H9 (cell line): ENCODE measurements around the gene ABCA1. TPM values are rescaled to one million over a fixed set of nuclear protein-coding genes. Genes with fewer than 3 reads are reported as not detected.

Experiments
- DNase-seq: peaks from one replicate; pipeline ENCODE4 v3.0.0-alpha.2; 2017
- H2AFZ ChIP-seq: one replicate; pipeline ENCODE4 v1.6.1; 2013; ENCODE audit warnings: mild to moderate bottlenecking, low read length, control low read depth, moderate library complexity
- H2AK5ac ChIP-seq: 2 replicates; pipeline ENCODE4 v1.6.1; 2013; ENCODE audit warnings: low read length, control low read depth, mixed read lengths; ENCODE audit not compliant: insufficient read length
- H2BK120ac ChIP-seq: one replicate; pipeline ENCODE4 v1.6.1; 2013; ENCODE audit warnings: low read depth, mild to moderate bottlenecking, low read length, control low read depth, inconsistent platforms; ENCODE audit not compliant: poor library complexity, severe bottlenecking
- H2BK12ac ChIP-seq: 2 replicates; pipeline ENCODE4 v1.6.1; 2013; ENCODE audit warnings: low read length, control low read depth, mixed read lengths, low read depth; ENCODE audit not compliant: insufficient read length
- H2BK15ac ChIP-seq: 2 replicates; pipeline ENCODE4 v1.6.1; 2013; ENCODE audit warnings: low read depth, low read length, control low read depth
- H2BK20ac ChIP-seq: one replicate; pipeline ENCODE4 v1.6.1; 2013; ENCODE audit warnings: low read depth, mild to moderate bottlenecking, low read length, control low read depth, inconsistent platforms; ENCODE audit not compliant: poor library complexity, severe bottlenecking
- H2BK5ac ChIP-seq: 2 replicates; pipeline ENCODE4 v1.6.1; 2013; ENCODE audit warnings: low read length, control low read depth, mixed read lengths; ENCODE audit not compliant: insufficient read length
- H3K14ac ChIP-seq: 2 replicates; pipeline ENCODE4 v1.6.1; 2013; ENCODE audit warnings: low read length, control low read depth; ENCODE audit not compliant: insufficient read depth
- H3K18ac ChIP-seq: 2 replicates; pipeline ENCODE4 v1.6.1; 2013; ENCODE audit warnings: low read depth, mild to moderate bottlenecking, mixed read lengths, low read length, control low read depth; ENCODE audit not compliant: insufficient read length
- H3K23ac ChIP-seq: 2 replicates; pipeline ENCODE4 v1.6.1; 2013; ENCODE audit warnings: low read length, control low read depth, mixed read lengths, low read depth; ENCODE audit not compliant: insufficient read length
- H3K23me2 ChIP-seq: 2 replicates; pipeline ENCODE4 v1.6.1; 2013; ENCODE audit warnings: low read depth, mild to moderate bottlenecking, mixed read lengths, low read length, control low read depth; ENCODE audit not compliant: insufficient read length, poor library complexity, severe bottlenecking
- H3K27ac ChIP-seq: 2 replicates; pipeline ENCODE4 v1.5.1; 2013; ENCODE audit warnings: low read length, control low read depth, mixed read lengths, low read depth; ENCODE audit not compliant: insufficient read length
- H3K27me3 ChIP-seq: 2 replicates; pipeline ENCODE4 v1.6.1; 2013; ENCODE audit warnings: low read length, control low read depth, inconsistent platforms; ENCODE audit not compliant: insufficient read depth
- H3K4ac ChIP-seq: 2 replicates; pipeline ENCODE4 v1.6.1; 2013; ENCODE audit warnings: low read depth, mild to moderate bottlenecking, control low read depth, inconsistent platforms, low read length, moderate library complexity
- H3K4me1 ChIP-seq: 2 replicates; pipeline ENCODE4 v1.6.1; 2013; ENCODE audit warnings: low read length, control low read depth, inconsistent platforms; ENCODE audit not compliant: insufficient read depth
- H3K4me2 ChIP-seq: 2 replicates; pipeline ENCODE4 v1.6.1; 2013; ENCODE audit warnings: low read length, control low read depth, mixed read lengths; ENCODE audit not compliant: insufficient read length, insufficient read depth
- H3K56ac ChIP-seq: 2 replicates; pipeline ENCODE4 v1.6.1; 2013; ENCODE audit warnings: low read depth, mild to moderate bottlenecking, mixed read lengths, low read length, control low read depth; ENCODE audit not compliant: insufficient read length
- H3K79me1 ChIP-seq: 2 replicates; pipeline ENCODE4 v1.6.1; 2013; ENCODE audit warnings: low read depth, mild to moderate bottlenecking, moderate library complexity, low read length, control low read depth, inconsistent platforms; ENCODE audit not compliant: insufficient read depth, poor library complexity, severe bottlenecking
- H3K79me2 ChIP-seq: 2 replicates; pipeline ENCODE4 v1.6.1; 2013; ENCODE audit warnings: low read length, control low read depth, inconsistent platforms; ENCODE audit not compliant: insufficient read depth
- H3K9ac ChIP-seq: 2 replicates; pipeline ENCODE4 v1.6.1; 2013; ENCODE audit warnings: low read length, control low read depth, mixed read lengths; ENCODE audit not compliant: insufficient read length; ENCODE audit errors: extremely low read depth
- H3K9me3 ChIP-seq: one replicate; pipeline ENCODE4 v1.6.1; 2013; ENCODE audit warnings: low read depth, low read length, inconsistent platforms; ENCODE audit not compliant: control insufficient read depth
- H3T11ph ChIP-seq: one replicate; pipeline ENCODE4 v1.6.1; 2013; ENCODE audit warnings: mild to moderate bottlenecking, low read length, control low read depth, inconsistent platforms
- H4K20me1 ChIP-seq: one replicate; pipeline ENCODE4 v1.6.1; 2013; ENCODE audit not compliant: control insufficient read depth, insufficient read length, insufficient read depth
- H4K5ac ChIP-seq: 2 replicates; pipeline ENCODE4 v1.6.1; 2013; ENCODE audit warnings: low read depth, mild to moderate bottlenecking, mixed read lengths, low read length, control low read depth; ENCODE audit not compliant: insufficient read length
- H4K8ac ChIP-seq: replicated peaks from 2 replicates; pipeline ENCODE4 v1.6.1; 2013; ENCODE audit warnings: low read length, control low read depth, mixed read lengths, low read depth; ENCODE audit not compliant: insufficient read length
- H4K91ac ChIP-seq: 2 replicates; pipeline ENCODE4 v1.6.1; 2013; ENCODE audit warnings: low read depth, mild to moderate bottlenecking, moderate library complexity, mixed read lengths, low read length, control low read depth; ENCODE audit not compliant: insufficient read length
- H3K27ac Mint-ChIP-seq, 3 experiments: 2 replicates in 2 of 3; 3 replicates in 1 of 3; pipeline ENCODE4 v1.8.0; 2020 to 2021; ENCODE audit warnings: mixed read lengths in 3 of 3, mild to moderate bottlenecking in 1 of 3, moderate library complexity in 1 of 3
- H3K27me3 Mint-ChIP-seq: 2 replicates; pipeline ENCODE4 v1.8.0; 2021; ENCODE audit warnings: low read depth, mild to moderate bottlenecking, moderate library complexity, mixed read lengths
- H3K36me3 Mint-ChIP-seq, 3 experiments: 2 replicates in 2 of 3; 3 replicates in 1 of 3; pipeline ENCODE4 v1.8.0; 2020 to 2021; ENCODE audit warnings: low read depth in 3 of 3, mixed read lengths in 3 of 3; ENCODE audit not compliant: insufficient read depth in 1 of 3
- H3K4me1 Mint-ChIP-seq, 2 experiments: 2 replicates each; pipeline ENCODE4 v1.8.0; 2020; ENCODE audit warnings: mixed read lengths in 2 of 2
- H3K4me3 Mint-ChIP-seq, 2 experiments: 2 replicates in 1 of 2; 3 replicates in 1 of 2; pipeline ENCODE4 v1.8.0; 2020 to 2021; ENCODE audit warnings: mild to moderate bottlenecking in 2 of 2, mixed read lengths in 2 of 2, moderate library complexity in 1 of 2
- H3K9me3 Mint-ChIP-seq, 2 experiments: 2 replicates in 1 of 2; 3 replicates in 1 of 2; pipeline ENCODE4 v1.8.0; 2020; ENCODE audit warnings: mild to moderate bottlenecking in 2 of 2, mixed read lengths in 2 of 2, moderate library complexity in 1 of 2
- WGBS: extraction: QIAGEN DNeasy Blood & Tissue Kit; methylation state at CpG from one replicate; pipeline ENCODE4 v1.1.7; 2013; ENCODE audit warnings: missing lambda C conversion rate, low lambda C conversion rate, mixed read lengths; ENCODE audit not compliant: insufficient read length; ENCODE audit errors: extremely low coverage; 5-methylcytosine and 5-hydroxymethylcytosine counted together
- total RNA-seq: library from RNA; stranded (reverse); gene quantifications from 2 replicates; pipeline ENCODE4 v1.2.1, GENCODE V29; 2021
- TF ChIP-seq, protein P1 (sequence below): fragments of 200-600 bp; sonication (generic); conservative IDR thresholded peaks from 3 replicates; pipeline ENCODE4 v1.8.0; 2021; ENCODE audit warnings: antibody characterized with exemption, mild to moderate bottlenecking

ABCA1 gene
- total RNA-seq, 1 experiment from 2014 or later, result 16.6 TPM

GRCh38 chr9:104970271-104970987, 42.5 kb upstream of the ABCA1 start:
- Histone ChIP-seq H3K4me2 (no peak overlapping the region), H2AFZ (no peak overlapping the region), H4K20me1 (no peaks in the 10 kb centered on the region), H2BK120ac (no peak overlapping the region), H4K5ac (no peak overlapping the region), H3T11ph (no peak overlapping the region), H2BK5ac (no peak overlapping the region), H3K14ac (no peak overlapping the region), H3K56ac (no peak overlapping the region), H3K79me1 (no peaks in the 10 kb centered on the region), H3K23me2 (peaks cover 8% of the 10 kb centered on the region), H3K27ac (no peak overlapping the region), H4K8ac (no peak overlapping the region), H2BK15ac (no peak overlapping the region), H2BK12ac (no peak overlapping the region), H4K91ac (no peak overlapping the region), H3K9ac (no peak overlapping the region), H2AK5ac (no peak overlapping the region), H3K23ac (no peak overlapping the region), H3K4me1 (peaks cover 3% of the 10 kb centered on the region; the same call in 1 of the 2 replicates), H3K9me3 (no peaks in the 10 kb centered on the region), H3K27me3 (no peaks in the 10 kb centered on the region), H3K4ac (no peak overlapping the region), H3K18ac (no peak overlapping the region), H2BK20ac (no peak overlapping the region), H3K79me2 (no peaks in the 10 kb centered on the region)
- TF ChIP-seq, protein P1, sequence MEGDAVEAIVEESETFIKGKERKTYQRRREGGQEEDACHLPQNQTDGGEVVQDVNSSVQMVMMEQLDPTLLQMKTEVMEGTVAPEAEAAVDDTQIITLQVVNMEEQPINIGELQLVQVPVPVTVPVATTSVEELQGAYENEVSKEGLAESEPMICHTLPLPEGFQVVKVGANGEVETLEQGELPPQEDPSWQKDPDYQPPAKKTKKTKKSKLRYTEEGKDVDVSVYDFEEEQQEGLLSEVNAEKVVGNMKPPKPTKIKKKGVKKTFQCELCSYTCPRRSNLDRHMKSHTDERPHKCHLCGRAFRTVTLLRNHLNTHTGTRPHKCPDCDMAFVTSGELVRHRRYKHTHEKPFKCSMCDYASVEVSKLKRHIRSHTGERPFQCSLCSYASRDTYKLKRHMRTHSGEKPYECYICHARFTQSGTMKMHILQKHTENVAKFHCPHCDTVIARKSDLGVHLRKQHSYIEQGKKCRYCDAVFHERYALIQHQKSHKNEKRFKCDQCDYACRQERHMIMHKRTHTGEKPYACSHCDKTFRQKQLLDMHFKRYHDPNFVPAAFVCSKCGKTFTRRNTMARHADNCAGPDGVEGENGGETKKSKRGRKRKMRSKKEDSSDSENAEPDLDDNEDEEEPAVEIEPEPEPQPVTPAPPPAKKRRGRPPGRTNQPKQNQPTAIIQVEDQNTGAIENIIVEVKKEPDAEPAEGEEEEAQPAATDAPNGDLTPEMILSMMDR, result no peak
- Mint-ChIP-seq H3K9me3 (no peaks in the 10 kb centered on the region), H3K27me3 (peaks cover 4% of the 10 kb centered on the region), H3K4me1 (peaks cover 30 to 38% of the 10 kb centered on the region in 2 experiments), H3K36me3 (no peaks in the 10 kb centered on the region; a peak in 1 of 7 replicates), H3K27ac (no peak overlapping the region), H3K4me3 (peak overlapping the region in 1 of 2 experiments; percentile 58; a peak in 1 of 5 replicates)
- no CpG with 5 or more reads among the region's 8 CpGs for WGBS
- DNase-seq, result no peak
